ENCODE measurements around the gene NRF1. TPM values are rescaled to one million over a fixed set of nuclear protein-coding genes. Genes with fewer than 3 reads are reported as not detected.
"Not testable (repeated sequence)": the region's sequence is repeated elsewhere in the genome, so short reads cannot be mapped to it uniquely, and the experiment has no call there.

Gene NRF1
- total RNA-seq, 1 experiment from 2014 or later: 22.5 TPM

DNA sequence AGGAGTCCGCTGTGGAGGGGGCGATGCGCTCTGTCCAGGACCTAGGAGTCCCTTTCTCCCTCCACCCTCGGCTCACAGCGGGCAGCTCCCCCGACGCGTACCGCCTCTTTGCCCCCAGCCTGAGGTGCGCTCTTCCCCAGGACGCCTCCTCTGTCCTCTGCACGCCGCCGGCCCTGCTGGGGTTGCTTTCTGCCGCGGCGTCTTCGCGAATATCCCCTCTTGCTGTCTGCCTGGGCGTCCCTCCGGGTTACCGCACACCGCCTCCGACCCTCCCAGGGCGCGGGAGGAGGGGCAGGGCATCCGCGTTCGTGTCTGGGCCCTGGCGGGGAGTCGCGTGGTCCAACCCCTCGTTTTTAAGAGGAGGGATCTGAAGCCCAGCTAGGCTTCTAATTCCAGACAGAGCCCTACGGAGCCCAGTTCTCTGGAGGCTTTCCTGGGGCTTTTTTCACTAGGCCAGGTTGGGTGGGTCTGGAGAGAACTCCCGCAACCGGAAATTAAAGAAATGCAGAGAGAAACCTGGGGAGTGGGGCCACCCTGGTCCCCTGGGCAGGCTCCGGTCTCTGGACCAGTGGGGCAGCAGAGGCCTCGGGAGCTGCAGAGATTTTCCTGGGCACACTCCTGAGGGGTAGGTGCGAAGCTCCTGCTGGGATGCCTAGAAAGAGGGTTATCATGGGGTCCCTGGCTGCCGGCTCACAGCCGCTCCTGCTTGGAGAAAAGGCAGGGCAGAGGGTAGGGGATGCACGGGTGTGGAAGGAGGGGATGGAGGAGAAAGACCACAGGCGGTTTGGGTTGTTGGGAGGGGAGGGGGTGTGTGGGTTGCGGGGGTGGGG, 174.4 kb downstream of the NRF1 start:
- Histone ChIP-seq H3K9ac (ENCODE audit: low read length) (peak overlapping the region; percentile 61), H2AFZ (ENCODE audit: low read length) (peak overlapping the region; percentile 67; the same call in 1 of the 2 replicates), H3K27ac (ENCODE audit: low read length) (no peak overlapping the region), H3K4me2 (ENCODE audit: low read depth, low read length, poor library complexity, severe bottlenecking) (peak overlapping the region; percentile 71), H3K27me3 (ENCODE audit: low read length) (no peaks in the 10 kb centered on the region), H3K4me1 (ENCODE audit: low read length) (peaks cover 30% of the 10 kb centered on the region), H3K9me2 (replicated peaks; ENCODE audit: insufficient read depth, low read length) (no peaks in the 10 kb centered on the region), H3K4me3 (ENCODE audit: low read length) (peak overlapping the region; percentile 60), H3K36me3 (ENCODE audit: insufficient read depth, low read length) (no peaks in the 10 kb centered on the region), H3K9me3 (ENCODE audit: low read length) (no peaks in the 10 kb centered on the region), H4K20me1 (ENCODE audit: insufficient read depth, low read depth, low read length) (no peaks in the 10 kb centered on the region), H3K79me2 (ENCODE audit: low read length) (no peaks in the 10 kb centered on the region)
- DNase-seq: no peak

DNA sequence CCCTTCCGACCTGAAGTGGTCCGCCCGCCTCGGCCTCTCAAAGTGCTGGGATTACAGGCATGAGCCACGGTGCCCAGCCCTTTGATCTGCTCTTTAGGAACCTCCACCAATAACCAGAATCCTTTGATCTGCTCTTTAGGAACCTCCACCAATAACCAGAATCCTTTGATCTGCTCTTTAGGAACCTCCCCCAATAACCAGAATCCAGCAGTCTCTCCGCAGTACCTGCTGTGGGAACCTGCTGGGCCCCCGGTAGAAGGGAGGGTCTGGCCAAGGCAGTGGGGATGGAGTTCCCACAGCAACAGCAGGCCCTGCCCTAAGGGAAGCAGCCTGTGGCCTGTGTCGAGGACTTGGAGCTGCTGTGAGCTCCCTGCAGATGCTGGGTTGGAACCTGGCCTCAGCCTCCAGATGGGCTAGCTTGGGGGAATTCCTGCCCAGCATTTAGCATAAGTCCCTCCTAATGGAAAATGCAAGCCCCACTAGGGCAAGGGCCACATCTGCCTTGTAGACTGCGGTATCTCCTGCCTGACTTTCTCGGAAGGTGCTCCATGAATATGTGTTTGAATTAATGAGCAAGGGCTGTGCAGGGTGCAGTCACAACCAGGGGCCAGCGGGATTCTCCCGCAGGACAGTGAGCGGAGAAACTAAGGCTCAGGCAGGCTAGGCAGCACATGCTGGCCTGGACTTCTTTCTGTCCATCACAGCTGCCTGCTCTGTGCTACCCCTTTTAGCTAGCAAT, 175.5 kb downstream of the NRF1 start:
- Histone ChIP-seq H3K9me3 (ENCODE audit: low read length) (no peaks in the 10 kb centered on the region), H3K36me3 (ENCODE audit: insufficient read depth, low read length) (no peaks in the 10 kb centered on the region), H4K20me1 (ENCODE audit: insufficient read depth, low read depth, low read length) (no peaks in the 10 kb centered on the region), H3K4me2 (ENCODE audit: low read depth, low read length, poor library complexity, severe bottlenecking) (no peak overlapping the region), H3K9ac (ENCODE audit: low read length) (no peak overlapping the region), H3K4me1 (ENCODE audit: low read length) (peaks cover 23% of the 10 kb centered on the region), H3K4me3 (ENCODE audit: low read length) (no peak overlapping the region), H3K27me3 (ENCODE audit: low read length) (no peaks in the 10 kb centered on the region), H3K9me2 (replicated peaks; ENCODE audit: insufficient read depth, low read length) (no peaks in the 10 kb centered on the region), H2AFZ (ENCODE audit: low read length) (no peak overlapping the region), H3K79me2 (ENCODE audit: low read length) (no peaks in the 10 kb centered on the region), H3K27ac (ENCODE audit: low read length) (no peak overlapping the region)
- no peak for DNase-seq

DNA sequence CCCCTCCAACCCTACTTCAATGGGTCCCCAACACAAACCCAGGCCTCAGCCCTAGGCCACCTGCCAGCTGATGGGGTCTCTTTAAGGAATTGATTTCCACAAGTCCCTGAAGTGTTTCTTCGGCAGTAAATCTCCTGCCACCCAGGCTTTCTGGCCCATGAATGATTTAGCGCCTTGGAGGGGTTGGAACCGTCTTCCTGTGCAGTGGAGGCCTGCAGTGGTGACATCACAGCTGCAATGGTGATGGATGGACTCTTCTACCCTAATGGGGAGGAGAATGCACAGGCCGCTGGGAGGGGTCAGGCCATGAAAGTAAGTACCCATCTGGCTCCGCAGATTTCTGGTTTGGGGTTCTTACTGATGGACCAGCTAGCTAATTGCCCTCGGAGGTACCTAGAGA, 177.5 kb downstream of the NRF1 start:
- Histone ChIP-seq H3K9me3 (ENCODE audit: low read length) (no peaks in the 10 kb centered on the region), H3K27ac (ENCODE audit: low read length) (no peak overlapping the region), H3K4me1 (ENCODE audit: low read length) (peaks cover 23% of the 10 kb centered on the region), H3K9me2 (replicated peaks; ENCODE audit: insufficient read depth, low read length) (no peaks in the 10 kb centered on the region), H3K27me3 (ENCODE audit: low read length) (no peaks in the 10 kb centered on the region), H3K9ac (ENCODE audit: low read length) (no peak overlapping the region), H3K4me2 (ENCODE audit: low read depth, low read length, poor library complexity, severe bottlenecking) (no peak overlapping the region), H2AFZ (ENCODE audit: low read length) (no peak overlapping the region), H4K20me1 (ENCODE audit: insufficient read depth, low read depth, low read length) (no peaks in the 10 kb centered on the region), H3K36me3 (ENCODE audit: insufficient read depth, low read length) (no peaks in the 10 kb centered on the region), H3K4me3 (ENCODE audit: low read length) (no peak overlapping the region), H3K79me2 (ENCODE audit: low read length) (no peaks in the 10 kb centered on the region)
- no peak for DNase-seq

DNA sequence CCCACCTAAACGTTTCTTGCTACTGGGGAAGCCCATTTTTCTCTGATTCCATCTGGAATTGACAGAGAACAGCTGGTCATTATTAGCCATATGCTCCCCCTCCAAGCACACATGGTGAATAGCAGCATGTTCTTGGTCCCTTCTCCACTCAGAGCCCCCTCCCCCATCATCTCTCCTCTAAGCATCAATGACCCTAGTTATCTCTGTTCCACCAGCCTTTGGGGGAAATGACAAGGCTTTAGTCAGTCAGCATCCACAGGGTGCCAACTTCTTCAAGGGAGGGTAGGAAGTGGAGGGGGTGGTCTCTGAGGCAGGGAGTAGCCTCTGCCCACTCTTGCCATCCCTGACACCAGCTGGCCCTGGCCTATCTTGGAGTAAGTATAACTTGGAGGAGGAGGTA, 178.1 kb downstream of the NRF1 start:
- H2AFZ ChIP-seq (ENCODE audit: low read length): no peak overlapping the region
- no peaks in the 10 kb centered on the region for H4K20me1 ChIP-seq (ENCODE audit: insufficient read depth, low read depth, low read length)
- no peaks in the 10 kb centered on the region for H3K27me3 ChIP-seq (ENCODE audit: low read length)
- H3K9me3 ChIP-seq (ENCODE audit: low read length): no peaks in the 10 kb centered on the region
- DNase-seq: no peak
- H3K36me3 ChIP-seq (ENCODE audit: insufficient read depth, low read length): no peaks in the 10 kb centered on the region
- no peak overlapping the region for H3K4me2 ChIP-seq (ENCODE audit: low read depth, low read length, poor library complexity, severe bottlenecking)
- H3K4me1 ChIP-seq (ENCODE audit: low read length): peaks cover 22% of the 10 kb centered on the region
- no peak overlapping the region for H3K4me3 ChIP-seq (ENCODE audit: low read length)
- H3K79me2 ChIP-seq (ENCODE audit: low read length): no peaks in the 10 kb centered on the region
- H3K9me2 ChIP-seq (replicated peaks; ENCODE audit: insufficient read depth, low read length): no peaks in the 10 kb centered on the region
- H3K27ac ChIP-seq (ENCODE audit: low read length): no peak overlapping the region
- H3K9ac ChIP-seq (ENCODE audit: low read length): no peak overlapping the region

DNA sequence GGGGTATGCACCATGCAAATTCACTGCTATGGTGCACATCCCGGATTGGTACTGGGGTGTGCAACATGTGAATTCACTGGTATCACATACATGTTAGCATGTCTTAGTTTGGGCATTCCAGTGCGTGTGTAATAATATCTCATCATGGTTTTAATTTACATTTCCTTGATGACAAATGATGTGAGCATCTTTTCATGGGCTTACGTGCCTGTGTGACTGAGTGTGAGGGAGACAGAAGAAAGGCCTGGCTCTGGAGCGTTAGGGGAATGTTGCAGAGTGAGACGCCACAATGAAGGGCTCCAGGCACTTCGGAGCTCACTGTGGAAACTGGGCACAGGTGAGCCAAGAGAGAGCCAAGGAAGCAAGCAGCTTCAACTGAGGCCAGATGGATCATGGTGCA, 178.6 kb downstream of the NRF1 start:
- DNase-seq: no peak
- no peaks in the 10 kb centered on the region for H3K27me3 ChIP-seq (ENCODE audit: low read length)

DNA sequence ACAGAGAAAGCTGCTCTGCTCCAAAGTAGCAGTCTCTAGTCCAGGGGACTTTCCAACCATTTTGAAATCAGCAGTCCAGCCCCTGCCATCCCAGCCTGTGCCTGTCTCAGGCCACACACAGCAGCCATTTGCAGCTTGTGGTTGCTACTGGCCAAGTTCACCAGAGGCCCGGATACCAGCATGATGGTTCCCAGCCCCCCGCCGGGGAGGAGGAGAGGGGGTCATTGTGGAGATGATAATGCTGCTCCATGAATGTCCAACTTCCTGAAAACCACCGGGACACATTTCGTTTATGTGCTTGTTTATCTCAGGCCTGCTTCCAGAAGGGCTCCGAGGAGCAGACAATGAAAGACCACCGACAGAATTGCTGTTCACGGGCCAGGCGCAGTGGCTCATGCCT, 181.2 kb downstream of the NRF1 start:
- H3K9ac ChIP-seq (ENCODE audit: low read length): no peak overlapping the region

More for the DNA sequence above, 178.6 kb downstream of the NRF1 start:
- no peak overlapping the region for H3K9ac ChIP-seq (ENCODE audit: low read length)
- no peaks in the 10 kb centered on the region for H3K9me3 ChIP-seq (ENCODE audit: low read length)
- no peaks in the 10 kb centered on the region for H3K9me2 ChIP-seq (replicated peaks; ENCODE audit: insufficient read depth, low read length)
- no peak overlapping the region for H2AFZ ChIP-seq (ENCODE audit: low read length)
- H4K20me1 ChIP-seq (ENCODE audit: insufficient read depth, low read depth, low read length): no peaks in the 10 kb centered on the region
- no peaks in the 10 kb centered on the region for H3K36me3 ChIP-seq (ENCODE audit: insufficient read depth, low read length)
- no peak overlapping the region for H3K4me3 ChIP-seq (ENCODE audit: low read length)
- no peaks in the 10 kb centered on the region for H3K79me2 ChIP-seq (ENCODE audit: low read length)
- no peak overlapping the region for H3K27ac ChIP-seq (ENCODE audit: low read length)
- no peak overlapping the region for H3K4me2 ChIP-seq (ENCODE audit: low read depth, low read length, poor library complexity, severe bottlenecking)
- peaks cover 17% of the 10 kb centered on the region for H3K4me1 ChIP-seq (ENCODE audit: low read length)

DNA sequence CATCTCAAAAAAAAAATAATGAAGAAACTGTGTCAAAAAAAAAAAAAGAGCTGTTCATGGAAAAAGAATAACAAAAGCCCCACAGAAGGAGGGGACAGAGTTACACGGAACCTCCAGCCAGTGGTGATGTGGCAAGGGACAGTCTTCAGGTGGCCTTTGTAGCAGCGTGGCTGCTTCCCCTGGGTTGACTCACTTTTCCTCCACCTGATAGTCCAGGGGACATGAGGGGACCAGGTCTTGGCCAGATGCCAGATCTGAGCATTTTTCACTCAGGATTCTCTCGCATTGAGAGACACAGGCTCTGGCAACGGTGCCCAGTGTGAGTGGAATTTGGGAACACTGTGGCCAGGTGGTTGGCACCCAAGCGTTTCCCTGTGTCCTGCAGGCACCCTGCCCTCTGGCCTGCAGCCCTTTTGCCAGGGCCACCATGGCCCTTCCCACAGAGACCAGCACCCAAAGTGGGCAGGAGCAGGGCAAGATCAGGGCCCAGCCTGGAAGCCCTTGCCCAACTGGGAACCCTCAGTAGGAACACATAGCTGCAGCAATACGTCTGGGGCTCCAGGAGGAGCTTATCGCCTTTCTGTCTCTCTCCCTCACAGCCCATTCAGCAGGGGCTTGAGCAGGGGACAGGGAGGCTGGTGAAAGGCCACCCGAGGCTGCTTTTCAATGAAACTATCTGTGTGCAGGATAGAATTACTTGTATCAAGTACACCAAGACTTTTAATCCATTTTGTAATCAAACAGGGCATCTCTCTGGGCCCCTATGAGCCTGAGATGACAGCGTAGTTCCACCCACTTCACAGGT, 182.2 kb downstream of the NRF1 start:
- Histone ChIP-seq H3K4me3 (ENCODE audit: low read length) (no peak overlapping the region), H3K27ac (ENCODE audit: low read length) (no peak overlapping the region), H4K20me1 (ENCODE audit: insufficient read depth, low read depth, low read length) (no peaks in the 10 kb centered on the region), H3K36me3 (ENCODE audit: insufficient read depth, low read length) (no peaks in the 10 kb centered on the region), H3K27me3 (ENCODE audit: low read length) (no peaks in the 10 kb centered on the region), H3K9me2 (replicated peaks; ENCODE audit: insufficient read depth, low read length) (no peaks in the 10 kb centered on the region), H3K9ac (ENCODE audit: low read length) (no peak overlapping the region), H3K9me3 (ENCODE audit: low read length) (no peaks in the 10 kb centered on the region), H3K4me2 (ENCODE audit: low read depth, low read length, poor library complexity, severe bottlenecking) (no peak overlapping the region), H3K79me2 (ENCODE audit: low read length) (no peaks in the 10 kb centered on the region), H3K4me1 (ENCODE audit: low read length) (peaks cover 7% of the 10 kb centered on the region), H2AFZ (ENCODE audit: low read length) (no peak overlapping the region)
- no peak for DNase-seq

More for the DNA sequence above, 181.2 kb downstream of the NRF1 start:
- H3K27ac ChIP-seq (ENCODE audit: low read length): no peak overlapping the region
- no peaks in the 10 kb centered on the region for H3K9me3 ChIP-seq (ENCODE audit: low read length)
- no peak overlapping the region for H3K4me2 ChIP-seq (ENCODE audit: low read depth, low read length, poor library complexity, severe bottlenecking)
- no peaks in the 10 kb centered on the region for H3K79me2 ChIP-seq (ENCODE audit: low read length)
- H3K27me3 ChIP-seq (ENCODE audit: low read length): no peaks in the 10 kb centered on the region
- DNase-seq: no peak
- H3K9me2 ChIP-seq (replicated peaks; ENCODE audit: insufficient read depth, low read length): no peaks in the 10 kb centered on the region
- H3K4me1 ChIP-seq (ENCODE audit: low read length): peaks cover 7% of the 10 kb centered on the region
- no peaks in the 10 kb centered on the region for H3K36me3 ChIP-seq (ENCODE audit: insufficient read depth, low read length)
- no peaks in the 10 kb centered on the region for H4K20me1 ChIP-seq (ENCODE audit: insufficient read depth, low read depth, low read length)
- H3K4me3 ChIP-seq (ENCODE audit: low read length): no peak overlapping the region
- no peak overlapping the region for H2AFZ ChIP-seq (ENCODE audit: low read length)

DNA sequence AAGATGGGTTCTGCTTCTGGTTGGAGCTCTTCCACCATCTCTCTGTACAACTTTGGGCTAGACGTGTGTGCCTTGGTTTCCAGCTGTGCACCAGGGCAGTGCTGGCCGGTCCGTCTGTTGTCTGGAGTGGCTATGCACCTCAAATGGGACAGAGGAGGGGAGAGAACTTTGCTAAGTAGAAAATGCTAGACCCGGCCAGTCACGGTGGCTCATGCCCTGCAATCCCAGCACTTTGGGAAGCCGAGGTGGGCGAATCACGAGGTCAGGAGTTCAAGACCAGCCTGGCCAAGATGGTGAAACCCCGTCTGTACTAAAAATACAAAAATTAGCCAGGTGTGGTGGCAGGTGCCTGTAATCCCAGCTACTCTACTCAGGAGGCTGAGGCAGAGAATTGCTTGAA, 182.9 kb downstream of the NRF1 start:
- H3K79me2 ChIP-seq (ENCODE audit: low read length); H3K4me1 ChIP-seq (ENCODE audit: low read length); H3K9ac ChIP-seq (ENCODE audit: low read length); H2AFZ ChIP-seq (ENCODE audit: low read length); H3K36me3 ChIP-seq (ENCODE audit: insufficient read depth, low read length); DNase-seq; H3K9me2 ChIP-seq (replicated peaks; ENCODE audit: insufficient read depth, low read length); H3K9me3 ChIP-seq (ENCODE audit: low read length); H3K4me2 ChIP-seq (ENCODE audit: low read depth, low read length, poor library complexity, severe bottlenecking); H4K20me1 ChIP-seq (ENCODE audit: insufficient read depth, low read depth, low read length); H3K27me3 ChIP-seq (ENCODE audit: low read length); H3K27ac ChIP-seq (ENCODE audit: low read length); H3K4me3 ChIP-seq (ENCODE audit: low read length): not testable (repeated sequence)

Data from Karpas-422 (cell line).